WTC11 (cell line): Measurements from ENCODE around the gene GZMM. TPM values are rescaled to one million over a fixed set of nuclear protein-coding genes. Genes with fewer than 3 reads are reported as not detected.

Experiments
- ATAC-seq: fragments of 200-7000 bp; cut with Tn5 transposase; 2 replicates; pipeline ENCODE4 v1.10.0; 2021; ENCODE audit warnings: mild to moderate bottlenecking, moderate library complexity
- CTCF ChIA-PET: fragments of 300-600 bp; sonication (Branson Sonifier 250); formaldehyde crosslinking; loops from one replicate; lab custom pipeline; 2021; ENCODE audit warnings: antibody characterized with exemption; lab: Charles Lee
- POLR2A ChIA-PET: fragments of 350-600 bp; sonication (Branson Sonifier 250); formaldehyde crosslinking; loops from one replicate; lab custom pipeline; 2021; ENCODE audit warnings: antibody characterized with exemption; lab: Charles Lee
- DNase-seq: peaks from one replicate; pipeline ENCODE4 v3.0.0; 2021; ENCODE audit warnings: low spot score
- H3K27ac Mint-ChIP-seq: 2 replicates; pipeline ENCODE4 v1.8.0; 2021; ENCODE audit warnings: mixed read lengths
- H3K27me3 Mint-ChIP-seq: 2 replicates; pipeline ENCODE4 v1.8.0; 2021; ENCODE audit warnings: low read depth, mild to moderate bottlenecking, moderate library complexity, mixed read lengths
- H3K36me3 Mint-ChIP-seq: 2 replicates; pipeline ENCODE4 v1.8.0; 2021; ENCODE audit warnings: mixed read lengths
- H3K4me1 Mint-ChIP-seq: 2 replicates; pipeline ENCODE4 v1.8.0; 2022; ENCODE audit warnings: mixed read lengths
- H3K4me3 Mint-ChIP-seq: 2 replicates; pipeline ENCODE4 v1.8.0; 2021; ENCODE audit warnings: mild to moderate bottlenecking, moderate library complexity, mixed read lengths
- H3K9me3 Mint-ChIP-seq: 2 replicates; pipeline ENCODE4 v1.8.0; 2021; ENCODE audit warnings: mixed read lengths
- CREM ChIP-seq: sonication (generic); formaldehyde crosslinking; IDR thresholded peaks from 2 replicates; pipeline ENCODE4 v1.8.1; 2022; ENCODE audit warnings: mild to moderate bottlenecking, missing genetic modification reagents, moderate library complexity
- CTCF ChIP-seq: fragments of 200-600 bp; IDR thresholded peaks from 2 replicates; pipeline ENCODE4 v1.8.0; 2022; ENCODE audit warnings: antibody characterized with exemption
- ESRRA ChIP-seq: sonication (generic); formaldehyde crosslinking; IDR thresholded peaks from 2 replicates; pipeline ENCODE4 v1.8.1; 2022; ENCODE audit warnings: mild to moderate bottlenecking, missing genetic modification reagents, borderline replicate concordance
- ETV6 ChIP-seq: sonication (generic); formaldehyde crosslinking; IDR thresholded peaks from 2 replicates; pipeline ENCODE4 v1.8.1; 2022; ENCODE audit warnings: mild to moderate bottlenecking, missing genetic modification reagents
- HMGA2 ChIP-seq: fragments of 250-450 bp; sonication (Bioruptor Pico); IDR thresholded peaks from 2 replicates; pipeline ENCODE4 v1.4.0; 2021; ENCODE audit warnings: mild to moderate bottlenecking, moderate library complexity
- IRF1 ChIP-seq: sonication (generic); formaldehyde crosslinking; IDR thresholded peaks from 2 replicates; pipeline ENCODE4 v1.8.0; 2023; ENCODE audit warnings: missing genetic modification reagents
- MYBL2 ChIP-seq: sonication (generic); formaldehyde crosslinking; IDR thresholded peaks from 2 replicates; pipeline ENCODE4 v1.8.1; 2023; ENCODE audit warnings: mild to moderate bottlenecking, moderate library complexity, missing genetic modification reagents
- NFATC4 ChIP-seq: fragments of 250-450 bp; sonication (Bioruptor Pico); IDR thresholded peaks from 2 replicates; pipeline ENCODE4 v1.9.0; 2021; ENCODE audit warnings: mild to moderate bottlenecking
- NFYB ChIP-seq: sonication (generic); formaldehyde crosslinking; conservative IDR thresholded peaks from 2 replicates; pipeline ENCODE4 v1.8.0; 2022; ENCODE audit warnings: low read depth, missing genetic modification reagents
- PREB ChIP-seq: sonication (generic); formaldehyde crosslinking; IDR thresholded peaks from 2 replicates; pipeline ENCODE4 v1.8.1; 2022; ENCODE audit warnings: mild to moderate bottlenecking, missing genetic modification reagents, moderate library complexity, borderline replicate concordance
- SMAD4 ChIP-seq: sonication (generic); formaldehyde crosslinking; IDR thresholded peaks from 2 replicates; pipeline ENCODE4 v1.8.0; 2022; ENCODE audit warnings: mild to moderate bottlenecking, missing genetic modification reagents
- STAT6 ChIP-seq: sonication (generic); formaldehyde crosslinking; conservative IDR thresholded peaks from 2 replicates; pipeline ENCODE4 v1.8.1; 2023; ENCODE audit warnings: mild to moderate bottlenecking, low read depth, missing genetic modification reagents, moderate library complexity
- TEAD1 ChIP-seq: sonication (generic); formaldehyde crosslinking; IDR thresholded peaks from 2 replicates; pipeline ENCODE4 v1.8.0; 2022; ENCODE audit warnings: mild to moderate bottlenecking, missing genetic modification reagents
- ZBTB21 ChIP-seq: sonication (generic); formaldehyde crosslinking; IDR thresholded peaks from 2 replicates; pipeline ENCODE4 v1.8.1; 2023; ENCODE audit warnings: mild to moderate bottlenecking, missing genetic modification reagents, borderline replicate concordance
- ZNF121 ChIP-seq: sonication (generic); formaldehyde crosslinking; IDR thresholded peaks from 2 replicates; pipeline ENCODE4 v1.8.0; 2023; ENCODE audit warnings: missing genetic modification reagents
- ZNF416 ChIP-seq: fragments of 250-450 bp; sonication (Bioruptor Pico); IDR thresholded peaks from 2 replicates; pipeline ENCODE4 v1.9.0; 2021; ENCODE audit warnings: mild to moderate bottlenecking, inconsistent platforms
- ZNF423 ChIP-seq: fragments of 250-450 bp; sonication (Bioruptor Pico); IDR thresholded peaks from 2 replicates; pipeline ENCODE4 v2.1.2; 2022; ENCODE audit warnings: mild to moderate bottlenecking, moderate library complexity
- total RNA-seq: library from RNA; stranded (reverse); gene quantifications from 3 replicates; pipeline ENCODE4 v1.2.3, GENCODE V29; 2021
- TF ChIP-seq, protein P1 (sequence below): sonication (generic); formaldehyde crosslinking; IDR thresholded peaks from 2 replicates; pipeline ENCODE4 v1.8.1; 2022; ENCODE audit warnings: mild to moderate bottlenecking, moderate library complexity, missing genetic modification reagents
- TF ChIP-seq, protein P2 (sequence below): sonication (generic); formaldehyde crosslinking; IDR thresholded peaks from 2 replicates; pipeline ENCODE4 v1.8.1; 2023; ENCODE audit warnings: mild to moderate bottlenecking, missing genetic modification reagents, moderate library complexity
- TF ChIP-seq, protein P3 (sequence below): sonication (generic); formaldehyde crosslinking; conservative IDR thresholded peaks from 2 replicates; pipeline ENCODE4 v1.8.1; 2022; ENCODE audit warnings: mild to moderate bottlenecking, missing genetic modification reagents
- TF ChIP-seq, protein P4 (sequence below): sonication (generic); formaldehyde crosslinking; IDR thresholded peaks from 2 replicates; pipeline ENCODE4 v1.8.1; 2023; ENCODE audit warnings: mild to moderate bottlenecking, missing genetic modification reagents

The GZMM gene
- total RNA-seq, 1 experiment from 2014 or later: 0.68 TPM

- Mint-ChIP-seq H3K36me3 (no peaks in the 10 kb centered on the region), H3K27ac (peak overlapping the region; percentile 70; the same call in 1 of the 2 replicates), H3K27me3 (peaks cover 13% of the 10 kb centered on the region), H3K4me1 (peaks cover 12% of the 10 kb centered on the region), H3K4me3 (peak overlapping the region; percentile 76)
- POLR2A ChIA-PET: interaction anchor here (0.5 to 2.3 kb wide), 6 partner anchors 11 to 767 kb away, joined by 3 to 8 read pairs (median 4); no protein-coding TSS in a partner anchor
- no peak for DNase-seq
- CTCF ChIA-PET: interaction anchor here (0.6 to 6.5 kb wide), 10 partner anchors 13 to 141 kb away, joined by 3 to 82 read pairs (median 4); partner anchors contain the start of gene TPGS1
- no peak for TF ChIP-seq HMGA2 (CRISPR knock-in tag)
- 0 out of 2 replicates have a peak, but pooled peaks have one; percentile 17 for TF ChIP-seq ESRRA (CRISPR knock-in tag)
- TF ChIP-seq, all 79 proteins: peak for 1
- ATAC-seq: no peak
- H3K9me3 Mint-ChIP-seq: no peaks in the 10 kb centered on the region
Observed at GRCh38 chr19:530134-531008, 13.5 kb upstream of the GZMM start.

DNA sequence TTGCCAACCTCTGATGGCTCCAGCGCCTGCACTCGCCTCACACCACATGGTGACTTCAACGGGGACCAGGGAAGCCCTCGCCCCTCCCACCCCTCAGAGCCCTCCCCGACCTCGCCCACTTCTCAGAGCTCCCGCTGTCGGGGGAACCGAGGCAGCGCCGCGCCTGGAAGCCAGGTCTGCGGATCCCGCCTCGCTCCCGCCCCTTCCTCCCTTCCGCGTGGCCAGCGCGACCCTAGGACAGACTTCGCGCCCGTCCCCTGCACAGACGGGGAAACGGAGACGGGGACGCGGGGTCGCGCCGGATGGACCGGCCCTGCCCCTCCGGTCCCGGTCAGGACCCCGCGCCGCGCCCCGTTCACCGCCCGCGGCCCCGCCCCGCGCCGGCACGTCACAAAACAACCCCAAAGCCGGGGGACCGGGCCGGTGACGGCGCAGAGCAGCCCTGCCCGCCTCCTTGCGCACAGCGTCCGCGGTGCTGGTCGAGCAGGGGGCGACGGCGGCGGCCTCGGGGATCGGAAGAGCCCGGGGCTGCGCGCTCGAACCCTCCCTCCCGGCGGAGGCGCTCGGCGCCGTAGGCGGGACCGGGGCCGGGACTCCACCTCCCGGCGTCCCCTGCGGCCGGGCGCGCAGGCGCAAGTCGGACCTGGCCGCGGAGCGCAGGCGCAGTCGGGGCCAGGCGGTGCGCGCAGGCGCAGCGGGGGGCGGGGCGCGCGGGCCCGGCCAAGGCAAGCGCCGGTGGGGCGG lies 12.7 kb upstream of the GZMM start:
- Mint-ChIP-seq H3K4me3 (peak overlapping the region; percentile 76), H3K9me3 (no peaks in the 10 kb centered on the region), H3K4me1 (peaks cover 10% of the 10 kb centered on the region), H3K27ac (0 out of 2 replicates have a peak overlapping the region, but pooled peaks have one; percentile 70), H3K36me3 (no peaks in the 10 kb centered on the region), H3K27me3 (peaks cover 9% of the 10 kb centered on the region)
- ChIA-PET POLR2A (interaction anchor here (0.5 to 2.3 kb wide), 6 partner anchors 11 to 767 kb away, joined by 3 to 8 read pairs (median 4); no protein-coding TSS in a partner anchor), CTCF (interaction anchor here (0.6 to 6.5 kb wide), 13 partner anchors 13 to 203 kb away, joined by 3 to 82 read pairs (median 3); partner anchors contain the start of genes MADCAM1 and TPGS1)
- ATAC-seq: peak; percentile 79
- DNase-seq: peak; percentile 82
- TF ChIP-seq NFATC4 (CRISPR knock-in tag) (no peak), ZNF423 (CRISPR knock-in tag) (no peak), SMAD4 (no peak), MYBL2 (peak; percentile 61; the same call in 1 of the 2 replicates), CTCF (no peak), PREB (CRISPR knock-in tag) (no peak), CREM (peak; percentile 72; the same call in 1 of the 2 replicates), IRF1 (no peak), ETV6 (CRISPR knock-in tag) (peak; percentile 27; the same call in 1 of the 2 replicates), ESRRA (CRISPR knock-in tag) (0 out of 2 replicates have a peak, but pooled peaks have one; percentile 30), HMGA2 (CRISPR knock-in tag) (no peak), ZBTB21 (CRISPR knock-in tag) (no peak), ZNF416 (CRISPR knock-in tag) (no peak), ZNF121 (no peak), TEAD1 (CRISPR knock-in tag) (no peak), NFYB (CRISPR knock-in tag) (no peak), STAT6 (CRISPR knock-in tag) (no peak)
- TF ChIP-seq, protein P1, sequence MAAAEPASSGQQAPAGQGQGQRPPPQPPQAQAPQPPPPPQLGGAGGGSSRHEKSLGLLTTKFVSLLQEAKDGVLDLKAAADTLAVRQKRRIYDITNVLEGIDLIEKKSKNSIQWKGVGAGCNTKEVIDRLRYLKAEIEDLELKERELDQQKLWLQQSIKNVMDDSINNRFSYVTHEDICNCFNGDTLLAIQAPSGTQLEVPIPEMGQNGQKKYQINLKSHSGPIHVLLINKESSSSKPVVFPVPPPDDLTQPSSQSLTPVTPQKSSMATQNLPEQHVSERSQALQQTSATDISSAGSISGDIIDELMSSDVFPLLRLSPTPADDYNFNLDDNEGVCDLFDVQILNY (CRISPR knock-in tag): peak; percentile 94
- TF ChIP-seq, protein P2, sequence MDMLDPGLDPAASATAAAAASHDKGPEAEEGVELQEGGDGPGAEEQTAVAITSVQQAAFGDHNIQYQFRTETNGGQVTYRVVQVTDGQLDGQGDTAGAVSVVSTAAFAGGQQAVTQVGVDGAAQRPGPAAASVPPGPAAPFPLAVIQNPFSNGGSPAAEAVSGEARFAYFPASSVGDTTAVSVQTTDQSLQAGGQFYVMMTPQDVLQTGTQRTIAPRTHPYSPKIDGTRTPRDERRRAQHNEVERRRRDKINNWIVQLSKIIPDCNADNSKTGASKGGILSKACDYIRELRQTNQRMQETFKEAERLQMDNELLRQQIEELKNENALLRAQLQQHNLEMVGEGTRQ (CRISPR knock-in tag): peak; percentile 16; the same call in 1 of the 2 replicates
- TF ChIP-seq, protein P3, sequence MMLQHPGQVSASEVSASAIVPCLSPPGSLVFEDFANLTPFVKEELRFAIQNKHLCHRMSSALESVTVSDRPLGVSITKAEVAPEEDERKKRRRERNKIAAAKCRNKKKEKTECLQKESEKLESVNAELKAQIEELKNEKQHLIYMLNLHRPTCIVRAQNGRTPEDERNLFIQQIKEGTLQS (CRISPR knock-in tag): no peak
- TF ChIP-seq, protein P4, sequence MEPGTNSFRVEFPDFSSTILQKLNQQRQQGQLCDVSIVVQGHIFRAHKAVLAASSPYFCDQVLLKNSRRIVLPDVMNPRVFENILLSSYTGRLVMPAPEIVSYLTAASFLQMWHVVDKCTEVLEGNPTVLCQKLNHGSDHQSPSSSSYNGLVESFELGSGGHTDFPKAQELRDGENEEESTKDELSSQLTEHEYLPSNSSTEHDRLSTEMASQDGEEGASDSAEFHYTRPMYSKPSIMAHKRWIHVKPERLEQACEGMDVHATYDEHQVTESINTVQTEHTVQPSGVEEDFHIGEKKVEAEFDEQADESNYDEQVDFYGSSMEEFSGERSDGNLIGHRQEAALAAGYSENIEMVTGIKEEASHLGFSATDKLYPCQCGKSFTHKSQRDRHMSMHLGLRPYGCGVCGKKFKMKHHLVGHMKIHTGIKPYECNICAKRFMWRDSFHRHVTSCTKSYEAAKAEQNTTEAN (CRISPR knock-in tag): no peak; the same call in 1 of the 2 replicates
